ENCODE results near the gene S1PR5.

The S1PR5 gene

GRCh38 chr19:10464456-10464855, 52.8 kb downstream of the S1PR5 start:
- DNase-seq: no peak

Measured in NCI-H2081 treated with DMSO at 0.1 percent for 48 hours (cell line).